ENCODE data around the gene MAFG.
A peak's percentile ranks its signal among the peaks of the same experiment; 100 is the strongest.

MAFG gene

DNA sequence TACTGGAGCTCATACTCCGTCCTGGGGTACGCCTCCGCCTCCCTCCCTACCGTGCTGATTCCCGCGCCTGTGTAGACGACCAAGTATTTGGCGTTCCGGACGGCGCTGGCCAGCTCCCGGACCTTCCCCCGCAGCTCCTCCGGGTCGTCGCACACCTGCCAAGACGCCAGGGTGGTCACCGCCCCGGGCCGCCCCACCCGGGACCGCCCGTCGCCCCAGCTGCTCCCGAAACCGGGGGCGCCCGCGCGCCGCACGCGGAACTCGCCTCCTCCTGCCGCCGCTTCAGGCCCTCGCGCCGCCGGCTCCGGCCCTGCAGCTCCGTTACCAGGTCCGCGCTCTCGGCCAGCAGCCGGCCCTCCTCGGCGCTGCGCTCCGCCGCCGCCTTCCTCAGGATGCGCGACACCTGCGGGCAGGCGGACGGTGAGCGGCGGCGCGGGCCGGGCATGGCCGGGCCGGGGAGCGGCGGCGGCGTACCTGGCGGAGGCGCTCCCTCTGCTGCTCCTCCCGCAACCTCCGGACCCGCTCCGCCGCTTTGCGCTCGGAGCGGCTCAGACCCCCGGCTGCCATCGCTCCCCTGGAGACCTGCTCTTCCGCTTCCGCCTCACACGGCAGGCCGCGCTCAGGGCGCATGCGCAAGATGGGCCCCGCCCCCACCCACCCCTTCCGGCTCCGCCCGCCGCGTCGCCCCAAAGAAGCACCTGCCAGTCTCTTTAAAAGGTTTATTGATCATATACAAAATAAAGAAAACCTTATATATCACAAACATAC is 9.8 kb downstream of the MAFG start, which contains the start of gene SIRT7:
SIRT7 (minus strand) TSS at position 612 of the 768 bp plus-strand sequence; CDS start at position 567, 45 bp downstream.
- H3K9ac ChIP-seq (ENCODE audit: insufficient read length, low read depth): peak within 1 kb of the TSS; percentile 98
- peaks cover 26% of the 10 kb centered on the region for H3K4me1 ChIP-seq (ENCODE audit: insufficient read depth, insufficient read length)
- H3K9me3 ChIP-seq (ENCODE audit: insufficient read depth, low read length): no peaks in the 10 kb centered on the region
- DNase-seq (ENCODE audit: low read depth, low spot score): peak; percentile 40
- TF ChIP-seq YY1 (IDR thresholded peaks at IDR 0.05; ENCODE audit: insufficient read depth, insufficient read length) (no peak), ZNF274 (IDR thresholded peaks at IDR 0.05; ENCODE audit: low read depth, low read length) (no peak), SUZ12 (IDR thresholded peaks at IDR 0.05; ENCODE audit: extremely low read depth, insufficient read depth, insufficient read length) (no peak)
- H3K27me3 ChIP-seq (ENCODE audit: insufficient read depth, insufficient read length): no peaks in the 10 kb centered on the region
- H3K36me3 ChIP-seq (ENCODE audit: insufficient read depth, insufficient read length, low read length): peaks cover 79% of the 10 kb centered on the region
- peak within 1 kb of the TSS; percentile 85 for H3K4me3 ChIP-seq (ENCODE audit: insufficient read length, low read depth)

DNA sequence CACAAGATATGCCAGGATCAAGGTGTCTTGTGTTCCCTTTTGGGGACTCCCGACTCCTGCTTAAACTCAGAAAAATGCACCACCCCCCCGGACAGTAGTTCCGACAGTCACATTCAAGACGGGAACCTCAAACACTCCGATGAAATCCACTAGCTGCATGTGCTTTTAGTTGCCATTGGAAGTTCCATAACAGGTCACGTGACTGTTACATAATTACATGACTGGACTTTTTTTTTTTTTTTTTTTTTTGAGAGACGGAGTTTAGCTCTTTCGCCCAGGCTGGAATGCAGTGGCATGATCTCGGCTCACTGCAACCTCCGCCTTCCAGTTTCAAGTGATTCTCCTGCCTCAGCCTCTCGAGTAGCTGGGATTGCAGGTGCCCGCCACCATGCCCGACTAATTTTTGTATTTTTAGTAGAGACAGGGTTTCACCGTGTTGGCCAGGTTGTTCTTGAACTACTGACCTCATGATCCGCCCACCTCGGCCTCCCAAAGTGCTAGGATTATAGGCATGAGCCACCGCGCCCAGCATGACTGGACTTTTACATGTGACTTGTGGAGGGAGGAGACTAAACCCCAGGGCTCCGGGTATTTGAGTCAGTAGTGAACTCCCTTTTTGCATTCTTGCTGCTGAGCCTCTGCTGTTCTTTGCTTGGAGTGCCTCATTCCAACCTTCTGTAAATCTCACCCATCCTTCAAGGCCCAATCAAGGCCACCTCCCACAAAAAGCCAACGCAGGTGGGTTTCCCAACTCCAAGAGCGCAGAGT is 11.1 kb downstream of the MAFG start:
- Histone ChIP-seq H3K27me3 (ENCODE audit: insufficient read depth, insufficient read length) (no peaks in the 10 kb centered on the region), H3K4me3 (ENCODE audit: insufficient read length, low read depth) (peak overlapping the region; percentile 85), H3K36me3 (ENCODE audit: insufficient read depth, insufficient read length, low read length) (peaks cover 78% of the 10 kb centered on the region), H3K9ac (ENCODE audit: insufficient read length, low read depth) (peak overlapping the region; percentile 98), H3K4me1 (ENCODE audit: insufficient read depth, insufficient read length) (peaks cover 16% of the 10 kb centered on the region), H3K9me3 (ENCODE audit: insufficient read depth, low read length) (no peaks in the 10 kb centered on the region)
- TF ChIP-seq ZNF274 (IDR thresholded peaks at IDR 0.05; ENCODE audit: low read depth, low read length): no peak
- no peak for TF ChIP-seq YY1 (IDR thresholded peaks at IDR 0.05; ENCODE audit: insufficient read depth, insufficient read length)
- no peak for TF ChIP-seq SUZ12 (IDR thresholded peaks at IDR 0.05; ENCODE audit: extremely low read depth, insufficient read depth, insufficient read length)
- DNase-seq (ENCODE audit: low read depth, low spot score): no peak

DNA sequence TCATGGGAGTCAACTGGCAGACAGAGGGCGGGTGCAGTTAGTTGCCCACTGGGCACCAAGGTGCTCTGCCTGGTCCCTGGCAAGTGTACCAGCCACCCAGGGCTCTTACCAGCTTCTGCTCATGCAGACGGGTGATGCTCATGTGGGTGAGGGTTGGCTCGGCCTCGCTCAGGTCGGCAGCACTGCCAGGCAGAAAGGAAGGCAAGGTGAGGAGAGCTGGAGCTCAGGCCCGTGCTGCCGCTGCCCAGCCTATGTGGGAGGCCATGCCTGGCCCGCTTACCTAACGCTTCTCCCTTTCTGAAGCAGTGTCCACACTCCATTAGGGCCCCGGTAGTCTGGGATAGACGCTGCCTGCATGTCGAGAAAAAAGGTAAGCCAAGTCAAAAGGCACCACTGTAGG is 12.2 kb downstream of the MAFG start:
- Histone ChIP-seq H3K36me3 (ENCODE audit: insufficient read depth, insufficient read length, low read length) (peaks cover 67% of the 10 kb centered on the region), H3K27me3 (ENCODE audit: insufficient read depth, insufficient read length) (peaks cover 6% of the 10 kb centered on the region), H3K4me1 (ENCODE audit: insufficient read depth, insufficient read length) (peaks cover 12% of the 10 kb centered on the region), H3K9ac (ENCODE audit: insufficient read length, low read depth) (no peak overlapping the region), H3K9me3 (ENCODE audit: insufficient read depth, low read length) (no peaks in the 10 kb centered on the region), H3K4me3 (ENCODE audit: insufficient read length, low read depth) (no peak overlapping the region)
- DNase-seq (ENCODE audit: low read depth, low spot score): no peak
- TF ChIP-seq YY1 (IDR thresholded peaks at IDR 0.05; ENCODE audit: insufficient read depth, insufficient read length) (no peak), SUZ12 (IDR thresholded peaks at IDR 0.05; ENCODE audit: extremely low read depth, insufficient read depth, insufficient read length) (no peak), ZNF274 (IDR thresholded peaks at IDR 0.05; ENCODE audit: low read depth, low read length) (no peak)

DNA sequence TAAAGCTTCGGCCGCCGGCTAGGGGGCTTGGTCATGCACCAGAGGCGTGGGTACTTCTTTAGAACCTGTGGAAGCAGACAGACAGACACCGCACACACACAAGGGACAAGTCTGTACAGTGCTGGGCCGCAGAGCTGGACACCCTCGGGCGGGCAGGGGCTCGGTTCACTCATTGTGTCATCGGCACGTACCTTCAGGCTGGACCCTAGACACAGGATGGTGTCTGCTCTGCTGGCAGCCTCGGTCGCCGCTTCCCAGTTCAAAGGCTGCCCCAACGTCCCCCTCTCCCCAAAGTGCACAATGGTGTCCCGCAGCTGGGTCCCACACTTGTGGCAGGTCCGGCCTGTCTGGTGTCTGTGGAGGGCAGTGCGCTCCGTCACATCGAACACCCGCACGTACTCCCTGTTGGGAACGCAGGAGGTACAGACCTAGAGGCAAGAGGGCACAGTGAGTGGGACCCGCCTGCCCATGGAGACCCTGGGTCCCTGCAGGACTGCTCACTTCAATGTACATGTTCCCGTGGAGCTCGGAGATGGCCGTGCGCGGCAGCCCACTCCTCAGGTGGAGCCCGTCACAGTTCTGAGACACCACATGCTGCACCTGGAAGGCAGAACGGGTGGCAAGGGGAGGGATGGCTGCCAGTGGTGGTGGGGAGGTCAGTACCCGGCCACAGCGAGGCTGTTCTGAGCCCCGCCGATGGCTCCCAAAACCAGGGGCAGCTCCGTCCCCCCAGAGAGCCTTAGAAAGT is 13.3 kb downstream of the MAFG start:
- peaks cover 19% of the 10 kb centered on the region for H3K4me1 ChIP-seq (ENCODE audit: insufficient read depth, insufficient read length)
- H3K9ac ChIP-seq (ENCODE audit: insufficient read length, low read depth): no peak overlapping the region
- no peak for DNase-seq (ENCODE audit: low read depth, low spot score)
- peaks cover 10% of the 10 kb centered on the region for H3K27me3 ChIP-seq (ENCODE audit: insufficient read depth, insufficient read length)
- no peaks in the 10 kb centered on the region for H3K9me3 ChIP-seq (ENCODE audit: insufficient read depth, low read length)
- peaks cover 60% of the 10 kb centered on the region for H3K36me3 ChIP-seq (ENCODE audit: insufficient read depth, insufficient read length, low read length)
- TF ChIP-seq SUZ12 (IDR thresholded peaks at IDR 0.05; ENCODE audit: extremely low read depth, insufficient read depth, insufficient read length): no peak
- TF ChIP-seq ZNF274 (IDR thresholded peaks at IDR 0.05; ENCODE audit: low read depth, low read length): no peak
- TF ChIP-seq YY1 (IDR thresholded peaks at IDR 0.05; ENCODE audit: insufficient read depth, insufficient read length): no peak
- no peak overlapping the region for H3K4me3 ChIP-seq (ENCODE audit: insufficient read length, low read depth)

DNA sequence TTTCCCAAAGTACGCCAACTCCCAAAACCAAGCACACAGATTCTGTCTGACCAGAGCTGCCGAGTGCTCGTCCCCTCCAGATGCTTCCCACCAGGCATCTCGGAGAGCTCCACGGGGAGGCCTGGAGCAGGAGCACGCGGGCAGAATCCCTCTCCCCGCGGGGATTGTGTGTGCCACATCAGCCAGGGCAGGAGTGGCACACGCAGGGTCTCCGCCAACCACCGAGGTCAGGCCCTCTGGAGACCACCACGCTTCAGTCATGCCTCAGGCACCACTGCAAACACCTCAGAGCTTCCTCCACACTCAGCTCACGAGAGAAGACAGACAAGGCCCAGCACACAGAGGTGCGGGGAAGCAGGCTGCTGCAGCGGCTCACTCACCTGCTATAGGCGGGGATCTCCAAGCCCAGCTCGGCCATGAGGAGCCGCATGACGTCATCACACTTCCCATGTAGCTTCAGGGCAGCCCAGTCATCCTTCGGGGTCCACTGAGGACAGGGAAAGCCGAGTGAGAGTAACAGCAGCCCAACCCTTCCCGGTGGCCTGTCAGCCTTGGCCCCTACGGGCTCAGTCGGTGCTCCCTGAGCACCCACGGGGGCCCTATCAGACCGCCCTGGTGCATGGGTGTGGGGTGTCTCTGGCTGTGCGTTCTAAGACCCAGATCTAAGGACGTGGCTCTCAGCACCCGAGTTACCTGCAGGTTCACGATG is 14.0 kb downstream of the MAFG start:
- H3K4me3 ChIP-seq (ENCODE audit: insufficient read length, low read depth): no peak overlapping the region
- peaks cover 17% of the 10 kb centered on the region for H3K4me1 ChIP-seq (ENCODE audit: insufficient read depth, insufficient read length)
- peaks cover 10% of the 10 kb centered on the region for H3K27me3 ChIP-seq (ENCODE audit: insufficient read depth, insufficient read length)
- H3K36me3 ChIP-seq (ENCODE audit: insufficient read depth, insufficient read length, low read length): peaks cover 60% of the 10 kb centered on the region
- no peaks in the 10 kb centered on the region for H3K9me3 ChIP-seq (ENCODE audit: insufficient read depth, low read length)
- H3K9ac ChIP-seq (ENCODE audit: insufficient read length, low read depth): no peak overlapping the region
- DNase-seq (ENCODE audit: low read depth, low spot score): no peak
- TF ChIP-seq ZNF274 (IDR thresholded peaks at IDR 0.05; ENCODE audit: low read depth, low read length) (no peak), YY1 (IDR thresholded peaks at IDR 0.05; ENCODE audit: insufficient read depth, insufficient read length) (no peak), SUZ12 (IDR thresholded peaks at IDR 0.05; ENCODE audit: extremely low read depth, insufficient read depth, insufficient read length) (no peak)

DNA sequence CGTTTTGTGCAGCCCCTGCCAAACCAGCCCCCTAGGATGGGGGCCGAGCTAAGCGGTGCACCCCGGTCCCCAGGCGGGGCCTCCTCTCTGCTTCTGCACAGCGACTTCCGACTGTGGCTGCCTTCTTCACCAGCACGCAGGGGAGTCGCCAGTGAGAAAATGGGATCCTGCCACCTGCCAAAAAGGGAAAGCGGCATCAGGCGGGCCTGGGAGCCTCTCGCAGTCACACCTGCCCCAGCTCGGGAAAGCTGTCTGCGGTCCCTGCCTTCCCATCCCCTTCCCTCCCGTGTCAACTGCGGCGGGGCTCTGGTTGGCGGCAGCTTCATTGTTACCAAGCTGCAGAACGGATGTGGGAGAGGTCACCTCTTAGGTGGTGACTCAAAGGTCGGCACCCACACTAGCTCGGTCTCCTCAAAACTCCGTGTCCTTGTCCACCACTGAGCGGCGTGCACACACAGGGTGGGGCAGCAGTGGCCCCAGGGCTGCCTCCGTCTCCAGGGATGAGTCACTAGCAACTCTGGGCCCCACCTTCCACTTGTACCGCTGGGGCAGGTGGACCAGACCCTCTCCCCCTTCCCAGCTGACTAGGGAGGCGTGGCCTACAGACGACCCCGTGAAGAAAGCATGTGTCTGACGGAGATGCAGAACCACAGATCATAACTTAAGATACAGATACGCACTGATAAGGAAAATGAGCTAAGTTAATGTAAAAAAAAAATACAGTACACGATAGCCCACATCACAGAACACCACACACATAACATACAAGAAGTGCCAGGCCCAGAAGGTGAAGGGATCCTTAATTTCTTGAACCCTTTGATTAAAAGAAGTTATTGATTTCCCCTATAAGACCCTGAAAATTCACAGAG is 14.9 kb downstream of the MAFG start:
- Histone ChIP-seq H3K36me3 (ENCODE audit: insufficient read depth, insufficient read length, low read length) (peaks cover 69% of the 10 kb centered on the region), H3K9me3 (ENCODE audit: insufficient read depth, low read length) (no peaks in the 10 kb centered on the region), H3K4me3 (ENCODE audit: insufficient read length, low read depth) (no peak overlapping the region), H3K27me3 (ENCODE audit: insufficient read depth, insufficient read length) (peaks cover 10% of the 10 kb centered on the region), H3K9ac (ENCODE audit: insufficient read length, low read depth) (peak overlapping the region; percentile 21), H3K4me1 (ENCODE audit: insufficient read depth, insufficient read length) (peaks cover 17% of the 10 kb centered on the region)
- no peak for TF ChIP-seq ZNF274 (IDR thresholded peaks at IDR 0.05; ENCODE audit: low read depth, low read length)
- no peak for TF ChIP-seq YY1 (IDR thresholded peaks at IDR 0.05; ENCODE audit: insufficient read depth, insufficient read length)
- no peak for TF ChIP-seq SUZ12 (IDR thresholded peaks at IDR 0.05; ENCODE audit: extremely low read depth, insufficient read depth, insufficient read length)
- DNase-seq (ENCODE audit: low read depth, low spot score): no peak

Measured in NT2/D1 (cell line).